Spleen (tissue), 7 donors: ENCODE data around the gene ZDHHC5.

Experiments
- CTCF ChIP-seq, 11 experiments: fragments of 200-600 bp in 7 of 11; fragments of 450-650 bp in 4 of 11; sonication (generic) in 4 of 11; IDR thresholded peaks in 8 of 11; conservative IDR thresholded peaks in 3 of 11; 1 replicate in 7 of 11; 2 replicates in 4 of 11; pipeline versions ENCODE4 v1.4.0 to v1.8.0; 2016 to 2021; ENCODE audit warnings: antibody characterized with exemption in 11 of 11, inconsistent platforms in 4 of 11, mild to moderate bottlenecking in 1 of 11
- POLR2AphosphoS5 ChIP-seq, 3 donors: sonication (generic); formaldehyde crosslinking; IDR thresholded peaks; one replicate each; pipeline ENCODE4 v1.5.1; 2017; ENCODE audit warnings: antibody characterized with exemption in 3 of 3
- donor health status: DM: no; HTN: no; CAD: no; lungs with moderate emphysema.
- donor health status: DM: no; HTN: no; CAD: no.
- donor health status: DM: no; HTN: no; CAD: no.

GRCh38 chr11:57679396-57679795 lies 11.5 kb downstream of the ZDHHC5 start:
- TF ChIP-seq POLR2AphosphoS5 (IDR thresholded peaks at IDR 0.05) (no peak), CTCF (IDR thresholded peaks at IDR 0.05 in 8 of 11, conservative IDR thresholded peaks at IDR 0.05 in 3 of 11) (no peak)
